ENCODE results near the gene RYR2. TPM values are rescaled to one million over a fixed set of nuclear protein-coding genes. Genes with fewer than 3 reads are reported as not detected.

The RYR2 gene
- total RNA-seq, 1 experiment from 2014 or later = 3.4 TPM

DNA sequence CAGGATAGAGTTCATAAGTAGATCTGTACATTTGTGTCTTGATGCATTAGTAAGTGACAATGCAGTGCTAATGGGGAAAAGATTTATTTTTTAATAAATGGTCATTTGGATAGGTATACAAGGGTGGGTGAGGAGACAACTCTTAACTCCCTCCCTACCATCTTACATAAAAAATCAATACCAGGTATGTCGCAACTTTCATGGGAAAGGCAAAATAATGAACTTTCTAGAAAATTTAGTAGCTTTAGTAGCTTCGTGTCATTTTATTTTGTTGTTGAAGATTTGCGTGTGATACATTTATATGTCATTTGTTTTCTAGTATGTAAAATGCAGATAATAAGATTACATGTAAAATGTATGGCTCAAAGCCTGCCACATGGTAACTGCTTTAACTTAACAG is 310.8 kb downstream of the RYR2 start:
- Histone ChIP-seq H3T11ph (ENCODE audit: low read length) (no peak overlapping the region), H2BK12ac (ENCODE audit: insufficient read length, low read depth, low read length) (no peak overlapping the region), H4K20me1 (ENCODE audit: control insufficient read depth, insufficient read depth, insufficient read length) (no peaks in the 10 kb centered on the region), H2BK5ac (ENCODE audit: insufficient read length, low read length) (no peak overlapping the region), H3K27me3 (ENCODE audit: insufficient read depth, low read length) (no peaks in the 10 kb centered on the region), H4K91ac (ENCODE audit: insufficient read length, low read depth, low read length) (no peak overlapping the region), H3K56ac (ENCODE audit: insufficient read length, low read depth, low read length) (no peak overlapping the region), H3K14ac (ENCODE audit: insufficient read depth, low read length) (no peak overlapping the region), H3K4me2 (ENCODE audit: insufficient read depth, insufficient read length, low read length) (no peak overlapping the region), H3K23me2 (ENCODE audit: insufficient read length, low read depth, low read length, poor library complexity, severe bottlenecking) (no peaks in the 10 kb centered on the region), H3K4me1 (ENCODE audit: insufficient read depth, low read length) (no peaks in the 10 kb centered on the region), H3K23ac (ENCODE audit: insufficient read length, low read depth, low read length) (no peak overlapping the region), H2BK20ac (ENCODE audit: low read depth, low read length, poor library complexity, severe bottlenecking) (no peak overlapping the region), H3K9ac (ENCODE audit: extremely low read depth, insufficient read length, low read length) (no peak overlapping the region), H4K5ac (ENCODE audit: insufficient read length, low read depth, low read length) (no peak overlapping the region), H2BK120ac (ENCODE audit: low read depth, low read length, poor library complexity, severe bottlenecking) (no peak overlapping the region), H2AK5ac (ENCODE audit: insufficient read length, low read length) (no peak overlapping the region), H3K4ac (ENCODE audit: low read depth, low read length) (no peak overlapping the region), H4K8ac (replicated peaks; ENCODE audit: insufficient read length, low read depth, low read length) (no peak overlapping the region), H3K27ac (ENCODE audit: insufficient read length, low read depth, low read length) (no peak overlapping the region), H2AFZ (ENCODE audit: low read length) (no peak overlapping the region), H3K18ac (ENCODE audit: insufficient read length, low read depth, low read length) (no peak overlapping the region), H3K79me1 (ENCODE audit: insufficient read depth, low read depth, low read length, poor library complexity, severe bottlenecking) (no peaks in the 10 kb centered on the region), H2BK15ac (ENCODE audit: low read depth, low read length) (no peak overlapping the region), H3K9me3 (ENCODE audit: control insufficient read depth, low read depth, low read length) (no peaks in the 10 kb centered on the region), H3K79me2 (ENCODE audit: insufficient read depth, low read length) (no peaks in the 10 kb centered on the region)
- Mint-ChIP-seq H3K36me3 (ENCODE audit: insufficient read depth in 1 of 3, low read depth in 3 of 3) (no peaks in the 10 kb centered on the region), H3K27me3 (ENCODE audit: low read depth) (no peaks in the 10 kb centered on the region), H3K4me1 (no peaks in the 10 kb centered on the region), H3K9me3 (no peaks in the 10 kb centered on the region), H3K27ac (no peak overlapping the region; a peak in 1 of 7 replicates), H3K4me3 (no peak overlapping the region)
- TF ChIP-seq, protein P1, sequence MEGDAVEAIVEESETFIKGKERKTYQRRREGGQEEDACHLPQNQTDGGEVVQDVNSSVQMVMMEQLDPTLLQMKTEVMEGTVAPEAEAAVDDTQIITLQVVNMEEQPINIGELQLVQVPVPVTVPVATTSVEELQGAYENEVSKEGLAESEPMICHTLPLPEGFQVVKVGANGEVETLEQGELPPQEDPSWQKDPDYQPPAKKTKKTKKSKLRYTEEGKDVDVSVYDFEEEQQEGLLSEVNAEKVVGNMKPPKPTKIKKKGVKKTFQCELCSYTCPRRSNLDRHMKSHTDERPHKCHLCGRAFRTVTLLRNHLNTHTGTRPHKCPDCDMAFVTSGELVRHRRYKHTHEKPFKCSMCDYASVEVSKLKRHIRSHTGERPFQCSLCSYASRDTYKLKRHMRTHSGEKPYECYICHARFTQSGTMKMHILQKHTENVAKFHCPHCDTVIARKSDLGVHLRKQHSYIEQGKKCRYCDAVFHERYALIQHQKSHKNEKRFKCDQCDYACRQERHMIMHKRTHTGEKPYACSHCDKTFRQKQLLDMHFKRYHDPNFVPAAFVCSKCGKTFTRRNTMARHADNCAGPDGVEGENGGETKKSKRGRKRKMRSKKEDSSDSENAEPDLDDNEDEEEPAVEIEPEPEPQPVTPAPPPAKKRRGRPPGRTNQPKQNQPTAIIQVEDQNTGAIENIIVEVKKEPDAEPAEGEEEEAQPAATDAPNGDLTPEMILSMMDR (conservative IDR thresholded peaks at IDR 0.05) = no peak
- WGBS (ENCODE audit: extremely low coverage, insufficient read length, low lambda C conversion rate) = no CpG with 5 or more reads among the region's 3 CpGs
- DNase-seq = no peak
